K562 (cell line): Measurements from ENCODE around the gene SIRT3.

Source experiments
- EP300 ChIP-seq: IDR thresholded peaks from 2 replicates; pipeline ENCODE4 v1.6.1; 2012; ENCODE audit warnings: low read length, improper control_type of control experiment
- FOXA1 ChIP-seq: fragments of 450-650 bp; IDR thresholded peaks from 2 replicates; pipeline ENCODE4 v1.6.1; 2016; ENCODE audit warnings: mild to moderate bottlenecking, borderline replicate concordance
- MLX ChIP-seq, 2 experiments: fragments of 450-650 bp in 1 of 2; sonication (generic) in 1 of 2; formaldehyde crosslinking; conservative IDR thresholded peaks; 2 replicates each; pipeline versions ENCODE4 v1.4.0 to v1.8.1; 2020 to 2022; ENCODE audit warnings: mild to moderate bottlenecking in 1 of 2, missing genetic modification reagents in 1 of 2
- NR0B1 ChIP-seq: fragments of 450-650 bp; IDR thresholded peaks from one replicate; pipeline ENCODE4 v1.6.1; 2018; ENCODE audit warnings: mild to moderate bottlenecking, moderate library complexity; ENCODE audit not compliant: partially characterized antibody
- POLR2A ChIP-seq: fragments of 450-650 bp; conservative IDR thresholded peaks from 2 replicates; pipeline ENCODE4 v1.6.1; 2016
- TCF7 ChIP-seq: sonication (generic); IDR thresholded peaks from 2 replicates; pipeline ENCODE4 v1.6.1; 2016; ENCODE audit warnings: antibody characterized with exemption, borderline replicate concordance
- ZNF274 ChIP-seq: IDR thresholded peaks from 2 replicates; pipeline ENCODE4 v1.6.1; 2011; ENCODE audit warnings: low read depth, mild to moderate bottlenecking, low read length, moderate library complexity, borderline replicate concordance
- ZNF398 ChIP-seq: fragments of 250-450 bp; sonication (Bioruptor Pico); IDR thresholded peaks from 2 replicates; pipeline ENCODE4 v1.8.0; 2021; ENCODE audit warnings: moderate library complexity, mild to moderate bottlenecking, inconsistent platforms
- ZNF561 ChIP-seq: fragments of 450-650 bp; formaldehyde crosslinking; conservative IDR thresholded peaks from 2 replicates; pipeline ENCODE4 v1.4.0; 2020; ENCODE audit warnings: mild to moderate bottlenecking, moderate library complexity
- TF ChIP-seq, protein P1 (sequence below), 2 experiments: fragments of 450-650 bp; formaldehyde crosslinking in 1 of 2; IDR thresholded peaks; 2 replicates each; pipeline versions ENCODE4 v1.4.0 to v1.6.1; 2014 to 2020; ENCODE audit warnings: mild to moderate bottlenecking in 2 of 2, borderline replicate concordance in 1 of 2, low read depth in 1 of 2
- TF ChIP-seq, protein P2 (sequence below): fragments of 250-450 bp; sonication (Bioruptor Pico); IDR thresholded peaks from 2 replicates; pipeline ENCODE4 v1.8.0; 2021; ENCODE audit warnings: moderate library complexity, mild to moderate bottlenecking, inconsistent platforms
- TF ChIP-seq, protein P3 (sequence below): IDR thresholded peaks from 2 replicates; pipeline ENCODE4 v1.6.1; 2011; ENCODE audit warnings: borderline replicate concordance, low read depth, mild to moderate bottlenecking, moderate library complexity, low read length; ENCODE audit not compliant: insufficient read depth, poor library complexity, severe bottlenecking

DNA sequence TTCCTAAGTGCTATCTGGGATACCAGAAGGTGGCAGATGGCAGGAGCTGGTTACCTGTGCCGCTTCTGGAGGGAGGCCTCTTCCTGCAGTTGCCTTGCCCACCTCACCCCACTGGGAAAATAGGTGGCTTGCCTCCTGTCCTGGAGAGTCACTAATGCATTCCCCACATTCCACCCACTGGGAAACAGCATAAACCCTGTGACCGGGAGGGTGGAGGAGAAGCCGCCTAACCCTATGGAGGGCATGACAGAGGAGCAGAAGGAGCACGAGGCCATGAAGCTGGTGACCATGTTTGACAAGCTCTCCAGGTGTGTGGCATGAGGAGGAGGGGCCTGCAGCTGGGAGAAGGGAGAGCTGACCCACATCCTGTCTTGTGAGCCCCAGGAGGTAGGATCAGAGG lies 23.0 kb downstream of the SIRT3 start:
- TF ChIP-seq, protein P1, sequence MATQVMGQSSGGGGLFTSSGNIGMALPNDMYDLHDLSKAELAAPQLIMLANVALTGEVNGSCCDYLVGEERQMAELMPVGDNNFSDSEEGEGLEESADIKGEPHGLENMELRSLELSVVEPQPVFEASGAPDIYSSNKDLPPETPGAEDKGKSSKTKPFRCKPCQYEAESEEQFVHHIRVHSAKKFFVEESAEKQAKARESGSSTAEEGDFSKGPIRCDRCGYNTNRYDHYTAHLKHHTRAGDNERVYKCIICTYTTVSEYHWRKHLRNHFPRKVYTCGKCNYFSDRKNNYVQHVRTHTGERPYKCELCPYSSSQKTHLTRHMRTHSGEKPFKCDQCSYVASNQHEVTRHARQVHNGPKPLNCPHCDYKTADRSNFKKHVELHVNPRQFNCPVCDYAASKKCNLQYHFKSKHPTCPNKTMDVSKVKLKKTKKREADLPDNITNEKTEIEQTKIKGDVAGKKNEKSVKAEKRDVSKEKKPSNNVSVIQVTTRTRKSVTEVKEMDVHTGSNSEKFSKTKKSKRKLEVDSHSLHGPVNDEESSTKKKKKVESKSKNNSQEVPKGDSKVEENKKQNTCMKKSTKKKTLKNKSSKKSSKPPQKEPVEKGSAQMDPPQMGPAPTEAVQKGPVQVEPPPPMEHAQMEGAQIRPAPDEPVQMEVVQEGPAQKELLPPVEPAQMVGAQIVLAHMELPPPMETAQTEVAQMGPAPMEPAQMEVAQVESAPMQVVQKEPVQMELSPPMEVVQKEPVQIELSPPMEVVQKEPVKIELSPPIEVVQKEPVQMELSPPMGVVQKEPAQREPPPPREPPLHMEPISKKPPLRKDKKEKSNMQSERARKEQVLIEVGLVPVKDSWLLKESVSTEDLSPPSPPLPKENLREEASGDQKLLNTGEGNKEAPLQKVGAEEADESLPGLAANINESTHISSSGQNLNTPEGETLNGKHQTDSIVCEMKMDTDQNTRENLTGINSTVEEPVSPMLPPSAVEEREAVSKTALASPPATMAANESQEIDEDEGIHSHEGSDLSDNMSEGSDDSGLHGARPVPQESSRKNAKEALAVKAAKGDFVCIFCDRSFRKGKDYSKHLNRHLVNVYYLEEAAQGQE (IDR thresholded peaks at IDR 0.05; ENCODE audit: borderline replicate concordance): no peak
- TF ChIP-seq, protein P1 (CRISPR knock-in tag; IDR thresholded peaks at IDR 0.05; ENCODE audit: low read depth): no peak
- TF ChIP-seq NR0B1 (no peak), ZNF274 (no peak), ZNF561 (CRISPR knock-in tag) (no peak), MLX (CRISPR knock-in tag; conservative IDR thresholded peaks at IDR 0.05) (no peak), EP300 (no peak), POLR2A (no peak), TCF7 (no peak), FOXA1 (no peak), ZNF398 (no peak)
- TF ChIP-seq, protein P2, sequence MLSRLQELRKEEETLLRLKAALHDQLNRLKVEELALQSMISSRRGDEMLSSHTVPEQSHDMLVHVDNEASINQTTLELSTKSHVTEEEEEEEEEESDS (CRISPR knock-in tag): no peak
- TF ChIP-seq, protein P3, sequence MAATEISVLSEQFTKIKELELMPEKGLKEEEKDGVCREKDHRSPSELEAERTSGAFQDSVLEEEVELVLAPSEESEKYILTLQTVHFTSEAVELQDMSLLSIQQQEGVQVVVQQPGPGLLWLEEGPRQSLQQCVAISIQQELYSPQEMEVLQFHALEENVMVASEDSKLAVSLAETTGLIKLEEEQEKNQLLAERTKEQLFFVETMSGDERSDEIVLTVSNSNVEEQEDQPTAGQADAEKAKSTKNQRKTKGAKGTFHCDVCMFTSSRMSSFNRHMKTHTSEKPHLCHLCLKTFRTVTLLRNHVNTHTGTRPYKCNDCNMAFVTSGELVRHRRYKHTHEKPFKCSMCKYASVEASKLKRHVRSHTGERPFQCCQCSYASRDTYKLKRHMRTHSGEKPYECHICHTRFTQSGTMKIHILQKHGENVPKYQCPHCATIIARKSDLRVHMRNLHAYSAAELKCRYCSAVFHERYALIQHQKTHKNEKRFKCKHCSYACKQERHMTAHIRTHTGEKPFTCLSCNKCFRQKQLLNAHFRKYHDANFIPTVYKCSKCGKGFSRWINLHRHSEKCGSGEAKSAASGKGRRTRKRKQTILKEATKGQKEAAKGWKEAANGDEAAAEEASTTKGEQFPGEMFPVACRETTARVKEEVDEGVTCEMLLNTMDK: no peak
